ENCODE measurements around the gene SMIM44.
"Not testable (repeated sequence)": the region's sequence is repeated elsewhere in the genome, so short reads cannot be mapped to it uniquely, and the experiment has no call there.

The SMIM44 gene

GRCh38 chr19:3483226-3483628 is at the start of gene SMIM44:
TSS of gene SMIM44 (minus strand) at chr19:3483441. CDS start at chr19:3483403, 38 bp downstream.
- no peak for DNase-seq (ENCODE audit: low spot score)

GRCh38 chr19:3533033-3533432 is 49.8 kb upstream of the SMIM44 start:
- no peak for DNase-seq (ENCODE audit: low spot score)

GRCh38 chr19:3532154-3532786 is 49.0 kb upstream of the SMIM44 start:
- no peak for DNase-seq (ENCODE audit: low spot score)

GRCh38 chr19:3531716-3532115 is 48.5 kb upstream of the SMIM44 start:
- DNase-seq (ENCODE audit: low spot score): no peak

- DNase-seq (ENCODE audit: low spot score): no peak
These were observed 47.1 kb upstream of the SMIM44 start for GRCh38 chr19:3530389-3530788.

GRCh38 chr19:3529299-3529698 is 46.1 kb upstream of the SMIM44 start:
- not testable (repeated sequence) for DNase-seq (ENCODE audit: low spot score)

GRCh38 chr19:3528539-3529211 is 45.4 kb upstream of the SMIM44 start:
- DNase-seq (ENCODE audit: low spot score): no peak

GRCh38 chr19:3528080-3528479 is 44.8 kb upstream of the SMIM44 start:
- no peak for DNase-seq (ENCODE audit: low spot score)

- DNase-seq (ENCODE audit: low spot score): no peak
These were observed 44.1 kb upstream of the SMIM44 start for GRCh38 chr19:3527238-3527910.

GRCh38 chr19:3526507-3527237 is 43.4 kb upstream of the SMIM44 start:
- no peak for DNase-seq (ENCODE audit: low spot score)

GRCh38 chr19:3524904-3525451 is 41.7 kb upstream of the SMIM44 start:
- no peak for DNase-seq (ENCODE audit: low spot score)

GRCh38 chr19:3524078-3524842 is 41.0 kb upstream of the SMIM44 start:
- no peak for DNase-seq (ENCODE audit: low spot score)

- DNase-seq (ENCODE audit: low spot score): no peak
These were observed 40.3 kb upstream of the SMIM44 start for GRCh38 chr19:3523361-3524077.

- no peak for DNase-seq (ENCODE audit: low spot score)
These were observed 39.5 kb upstream of the SMIM44 start for GRCh38 chr19:3522421-3523360.

GRCh38 chr19:3521104-3521445 is 37.8 kb upstream of the SMIM44 start:
- no peak for DNase-seq (ENCODE audit: low spot score)

- no peak for DNase-seq (ENCODE audit: low spot score)
These were observed 37.2 kb upstream of the SMIM44 start for GRCh38 chr19:3520166-3521103.

- no peak for DNase-seq (ENCODE audit: low spot score)
These were observed 35.9 kb upstream of the SMIM44 start for GRCh38 chr19:3519126-3519525.

- DNase-seq (ENCODE audit: low spot score): no peak
These were observed 35.4 kb upstream of the SMIM44 start for GRCh38 chr19:3518659-3519058.

GRCh38 chr19:3518255-3518654 is 35.0 kb upstream of the SMIM44 start:
- DNase-seq (ENCODE audit: low spot score): no peak
